ENCODE measurements around the gene RIMS4. TPM values are rescaled to one million over a fixed set of nuclear protein-coding genes. Genes with fewer than 3 reads are reported as not detected.

Gene RIMS4
- 0.08 TPM for total RNA-seq

- ATAC-seq: no peak
Measured at GRCh38 chr20:44810391-44811149, at the start of gene RIMS4. RIMS4 (minus strand) TSS chr20:44810546; CDS start chr20:44810271, 275 bp downstream.

- ATAC-seq: no peak
Measured at GRCh38 chr20:44858606-44859360, 48.4 kb upstream of the RIMS4 start.

- no peak for ATAC-seq
Measured at GRCh38 chr20:44856856-44857448, 46.6 kb upstream of the RIMS4 start.

- no peak for ATAC-seq
Measured at GRCh38 chr20:44856442-44856841, 46.1 kb upstream of the RIMS4 start.

- ATAC-seq: no peak
Measured at GRCh38 chr20:44851545-44851944, 41.2 kb upstream of the RIMS4 start.

GRCh38 chr20:44850837-44851236 is 40.5 kb upstream of the RIMS4 start:
- ATAC-seq: no peak

GRCh38 chr20:44850272-44850671 is 39.9 kb upstream of the RIMS4 start:
- no peak for ATAC-seq

GRCh38 chr20:44849703-44850102 is 39.4 kb upstream of the RIMS4 start:
- ATAC-seq: no peak

- no peak for ATAC-seq
Measured at GRCh38 chr20:44848254-44849015, 38.1 kb upstream of the RIMS4 start.

- ATAC-seq: no peak
Measured at GRCh38 chr20:44843876-44844275, 33.5 kb upstream of the RIMS4 start.

GRCh38 chr20:44841955-44842354 is 31.6 kb upstream of the RIMS4 start:
- no peak for ATAC-seq

- ATAC-seq: no peak
Measured at GRCh38 chr20:44840826-44841225, 30.5 kb upstream of the RIMS4 start.

GRCh38 chr20:44839481-44839880 is 29.1 kb upstream of the RIMS4 start:
- no peak for ATAC-seq

GRCh38 chr20:44838521-44838920 is 28.2 kb upstream of the RIMS4 start:
- no peak for ATAC-seq

- no peak for ATAC-seq
Measured at GRCh38 chr20:44837946-44838345, 27.6 kb upstream of the RIMS4 start.

- no peak for ATAC-seq
Measured at GRCh38 chr20:44836601-44837120, 26.3 kb upstream of the RIMS4 start.

- ATAC-seq: no peak
Measured at GRCh38 chr20:44835661-44836221, 25.4 kb upstream of the RIMS4 start.

- ATAC-seq: no peak
Measured at GRCh38 chr20:44835116-44835515, 24.8 kb upstream of the RIMS4 start.

GRCh38 chr20:44834693-44835092 is 24.3 kb upstream of the RIMS4 start:
- no peak for ATAC-seq

- no peak for ATAC-seq
Measured at GRCh38 chr20:44833437-44833836, 23.1 kb upstream of the RIMS4 start.

GRCh38 chr20:44832724-44833123 is 22.4 kb upstream of the RIMS4 start:
- ATAC-seq: no peak

- no peak for ATAC-seq
Measured at GRCh38 chr20:44830995-44831394, 20.6 kb upstream of the RIMS4 start.
